ENCODE results near the gene ABHD17A.
A peak's percentile ranks its signal among the peaks of the same experiment; 100 is the strongest.

DNA sequence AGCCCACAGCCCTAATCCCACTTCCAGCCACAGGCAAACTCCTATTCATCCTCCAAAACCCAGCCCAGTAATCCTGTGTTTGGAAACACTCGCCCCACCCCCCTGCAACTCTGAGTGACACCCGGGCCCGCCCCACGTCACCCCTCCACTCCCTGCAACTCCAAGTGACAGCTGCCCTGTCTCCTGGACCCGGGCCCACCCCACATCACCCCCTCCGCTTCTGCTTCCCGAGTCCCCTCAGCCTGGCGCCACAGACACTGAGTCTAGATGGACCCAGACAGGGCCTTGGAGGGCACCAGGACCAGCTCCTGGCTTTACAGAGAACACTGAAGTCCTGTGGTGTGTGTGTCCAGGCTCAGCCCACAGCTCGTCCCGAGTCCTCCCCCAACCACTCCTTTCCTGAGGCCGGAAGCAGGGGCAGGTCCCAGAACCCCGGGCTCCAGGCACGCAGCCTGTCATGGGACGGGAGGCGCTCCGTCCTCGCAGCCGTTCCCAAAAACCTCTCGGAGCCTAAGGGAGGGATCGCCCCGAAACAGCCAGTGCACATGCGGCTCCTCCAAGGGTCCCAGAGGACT lies 44.7 kb downstream of the ABHD17A start:
- TF ChIP-seq, protein P1, sequence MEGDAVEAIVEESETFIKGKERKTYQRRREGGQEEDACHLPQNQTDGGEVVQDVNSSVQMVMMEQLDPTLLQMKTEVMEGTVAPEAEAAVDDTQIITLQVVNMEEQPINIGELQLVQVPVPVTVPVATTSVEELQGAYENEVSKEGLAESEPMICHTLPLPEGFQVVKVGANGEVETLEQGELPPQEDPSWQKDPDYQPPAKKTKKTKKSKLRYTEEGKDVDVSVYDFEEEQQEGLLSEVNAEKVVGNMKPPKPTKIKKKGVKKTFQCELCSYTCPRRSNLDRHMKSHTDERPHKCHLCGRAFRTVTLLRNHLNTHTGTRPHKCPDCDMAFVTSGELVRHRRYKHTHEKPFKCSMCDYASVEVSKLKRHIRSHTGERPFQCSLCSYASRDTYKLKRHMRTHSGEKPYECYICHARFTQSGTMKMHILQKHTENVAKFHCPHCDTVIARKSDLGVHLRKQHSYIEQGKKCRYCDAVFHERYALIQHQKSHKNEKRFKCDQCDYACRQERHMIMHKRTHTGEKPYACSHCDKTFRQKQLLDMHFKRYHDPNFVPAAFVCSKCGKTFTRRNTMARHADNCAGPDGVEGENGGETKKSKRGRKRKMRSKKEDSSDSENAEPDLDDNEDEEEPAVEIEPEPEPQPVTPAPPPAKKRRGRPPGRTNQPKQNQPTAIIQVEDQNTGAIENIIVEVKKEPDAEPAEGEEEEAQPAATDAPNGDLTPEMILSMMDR (IDR thresholded peaks at IDR 0.05 in 8 of 11, conservative IDR thresholded peaks at IDR 0.05 in 3 of 11) = no peak
- peak in 1 of 3 donors; percentile 5 for TF ChIP-seq POLR2A (IDR thresholded peaks at IDR 0.05)
- peak; percentile 72 to 88 (median 83) for TF ChIP-seq POLR2AphosphoS5 (IDR thresholded peaks at IDR 0.05)

All from spleen (tissue), 7 donors.